ENCODE data around the gene OAS2. TPM values are rescaled to one million over a fixed set of nuclear protein-coding genes. Genes with fewer than 3 reads are reported as not detected.
A peak's percentile ranks its signal among the peaks of the same experiment; 100 is the strongest.

OAS2 gene
- total RNA-seq, 1 donor from 2014 or later, result 0.36 TPM

- Mint-ChIP-seq H3K4me1 (no peaks in the 10 kb centered on the region), H3K4me3 (no peak overlapping the region), H3K36me3 (no peaks in the 10 kb centered on the region), H3K9me3 (peaks cover 3% of the 10 kb centered on the region), H3K27me3 (ENCODE audit: low read depth) (peaks cover 55% of the 10 kb centered on the region), H3K27ac (no peak overlapping the region)
- no peak for DNase-seq (ENCODE audit: low spot score in 2 of 2, unreplicated experiment in 2 of 2)
- no peak for TF ChIP-seq CTCF (IDR thresholded peaks at IDR 0.05; ENCODE audit: unreplicated experiment)
These were observed 62.4 kb downstream of the OAS2 start for GRCh38 chr12:113040722-113041171.

- Mint-ChIP-seq H3K9me3 (peaks cover 3% of the 10 kb centered on the region), H3K27me3 (ENCODE audit: low read depth) (peaks cover 57% of the 10 kb centered on the region), H3K36me3 (no peaks in the 10 kb centered on the region), H3K4me3 (no peak overlapping the region), H3K4me1 (no peaks in the 10 kb centered on the region), H3K27ac (no peak overlapping the region)
- no peak for DNase-seq (ENCODE audit: low spot score in 2 of 2, unreplicated experiment in 2 of 2)
- no peak for TF ChIP-seq CTCF (IDR thresholded peaks at IDR 0.05; ENCODE audit: unreplicated experiment)
These were observed 63.2 kb downstream of the OAS2 start for GRCh38 chr12:113041560-113041959.

- no peak for TF ChIP-seq CTCF (IDR thresholded peaks at IDR 0.05; ENCODE audit: unreplicated experiment)
- H3K9me3 Mint-ChIP-seq, result peaks cover 3% of the 10 kb centered on the region
- peaks cover 58% of the 10 kb centered on the region for H3K27me3 Mint-ChIP-seq (ENCODE audit: low read depth)
- no peak overlapping the region for H3K4me3 Mint-ChIP-seq
- DNase-seq (ENCODE audit: low spot score in 2 of 2, unreplicated experiment in 2 of 2), result no peak
- no peaks in the 10 kb centered on the region for H3K4me1 Mint-ChIP-seq
- H3K27ac Mint-ChIP-seq, result no peak overlapping the region
- no peaks in the 10 kb centered on the region for H3K36me3 Mint-ChIP-seq
These were observed 64.9 kb downstream of the OAS2 start for GRCh38 chr12:113043240-113043639.

GRCh38 chr12:113044516-113044915 lies 66.2 kb downstream of the OAS2 start:
- H3K4me1 Mint-ChIP-seq, result no peaks in the 10 kb centered on the region
- no peak for TF ChIP-seq CTCF (IDR thresholded peaks at IDR 0.05; ENCODE audit: unreplicated experiment)
- H3K36me3 Mint-ChIP-seq, result no peaks in the 10 kb centered on the region
- H3K9me3 Mint-ChIP-seq, result peaks cover 3% of the 10 kb centered on the region
- no peak for DNase-seq (ENCODE audit: low spot score in 2 of 2, unreplicated experiment in 2 of 2)
- H3K27ac Mint-ChIP-seq, result no peak overlapping the region
- H3K4me3 Mint-ChIP-seq, result no peak overlapping the region
- peaks cover 64% of the 10 kb centered on the region for H3K27me3 Mint-ChIP-seq (ENCODE audit: low read depth)

GRCh38 chr12:113048716-113049127 lies 70.4 kb downstream of the OAS2 start:
- Mint-ChIP-seq H3K27me3 (ENCODE audit: low read depth) (peaks cover 85% of the 10 kb centered on the region), H3K9me3 (peaks cover 3% of the 10 kb centered on the region), H3K36me3 (no peaks in the 10 kb centered on the region), H3K4me1 (no peaks in the 10 kb centered on the region), H3K4me3 (no peak overlapping the region), H3K27ac (no peak overlapping the region)
- peak; percentile 90 for TF ChIP-seq CTCF (IDR thresholded peaks at IDR 0.05; ENCODE audit: unreplicated experiment)
- peak in 1 of 2 experiments; percentile 60 for DNase-seq (ENCODE audit: low spot score in 2 of 2, unreplicated experiment in 2 of 2)
